LNCaP clone FGC (cell line): ENCODE measurements around the gene PTPRT.

Experiments used
- DNase-seq: peaks from one replicate; pipeline ENCODE4 v3.0.0-alpha.2; 2011; ENCODE audit warnings: low read depth
- H3K4me3 ChIP-seq: 2 replicates; pipeline ENCODE4 v1.5.1; 2011; ENCODE audit warnings: mild to moderate bottlenecking, low read depth, low read length, control low read depth
- TF ChIP-seq, protein P1 (sequence below): IDR thresholded peaks from 2 replicates; pipeline ENCODE4 v1.5.1; 2012; ENCODE audit warnings: mild to moderate bottlenecking; ENCODE audit not compliant: control insufficient read depth, insufficient read depth; ENCODE audit errors: extremely low read depth

The PTPRT gene

DNA sequence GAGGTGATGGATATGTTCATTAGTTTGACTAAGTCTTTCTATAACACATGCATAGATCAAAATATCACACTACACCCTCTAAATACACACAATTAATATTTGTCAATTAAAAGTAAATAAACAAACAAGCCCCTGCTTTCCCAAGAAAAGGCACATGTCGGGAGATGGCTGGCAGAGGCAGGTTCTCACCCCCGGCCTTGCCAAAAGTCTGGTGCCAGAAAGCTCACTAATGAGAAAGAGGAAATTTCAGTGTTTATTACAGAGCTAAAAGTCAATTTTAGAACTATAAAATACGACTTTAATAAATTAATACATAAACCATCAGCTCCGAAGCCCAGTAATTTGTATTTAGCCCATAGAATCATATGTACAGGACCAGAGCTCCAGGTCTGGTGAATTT lies 404.7 kb downstream of the PTPRT start:
- DNase-seq: no peak
- H3K4me3 ChIP-seq: no peak overlapping the region
- TF ChIP-seq, protein P1, sequence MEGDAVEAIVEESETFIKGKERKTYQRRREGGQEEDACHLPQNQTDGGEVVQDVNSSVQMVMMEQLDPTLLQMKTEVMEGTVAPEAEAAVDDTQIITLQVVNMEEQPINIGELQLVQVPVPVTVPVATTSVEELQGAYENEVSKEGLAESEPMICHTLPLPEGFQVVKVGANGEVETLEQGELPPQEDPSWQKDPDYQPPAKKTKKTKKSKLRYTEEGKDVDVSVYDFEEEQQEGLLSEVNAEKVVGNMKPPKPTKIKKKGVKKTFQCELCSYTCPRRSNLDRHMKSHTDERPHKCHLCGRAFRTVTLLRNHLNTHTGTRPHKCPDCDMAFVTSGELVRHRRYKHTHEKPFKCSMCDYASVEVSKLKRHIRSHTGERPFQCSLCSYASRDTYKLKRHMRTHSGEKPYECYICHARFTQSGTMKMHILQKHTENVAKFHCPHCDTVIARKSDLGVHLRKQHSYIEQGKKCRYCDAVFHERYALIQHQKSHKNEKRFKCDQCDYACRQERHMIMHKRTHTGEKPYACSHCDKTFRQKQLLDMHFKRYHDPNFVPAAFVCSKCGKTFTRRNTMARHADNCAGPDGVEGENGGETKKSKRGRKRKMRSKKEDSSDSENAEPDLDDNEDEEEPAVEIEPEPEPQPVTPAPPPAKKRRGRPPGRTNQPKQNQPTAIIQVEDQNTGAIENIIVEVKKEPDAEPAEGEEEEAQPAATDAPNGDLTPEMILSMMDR: no peak

DNA sequence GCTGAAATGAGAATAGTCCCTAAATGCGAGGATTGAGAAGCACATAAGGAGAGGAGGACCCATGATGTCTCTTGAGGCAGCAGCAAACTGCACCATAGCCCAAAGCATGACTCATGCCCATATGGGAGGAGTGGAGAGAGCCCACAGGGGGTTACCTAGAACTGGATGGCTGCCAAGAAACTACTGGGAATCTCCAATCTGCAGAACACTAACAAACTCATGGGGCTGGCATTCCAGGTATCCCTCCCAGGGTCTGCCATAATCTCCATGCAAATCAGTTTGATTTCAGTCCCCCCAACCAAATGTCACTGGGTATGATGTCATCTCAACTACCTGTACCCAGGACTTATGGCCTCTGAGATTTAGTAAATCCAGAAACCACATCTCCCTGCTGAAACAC lies 410.5 kb downstream of the PTPRT start:
- TF ChIP-seq, protein P1: no peak
- H3K4me3 ChIP-seq: no peak overlapping the region
- no peak for DNase-seq

DNA sequence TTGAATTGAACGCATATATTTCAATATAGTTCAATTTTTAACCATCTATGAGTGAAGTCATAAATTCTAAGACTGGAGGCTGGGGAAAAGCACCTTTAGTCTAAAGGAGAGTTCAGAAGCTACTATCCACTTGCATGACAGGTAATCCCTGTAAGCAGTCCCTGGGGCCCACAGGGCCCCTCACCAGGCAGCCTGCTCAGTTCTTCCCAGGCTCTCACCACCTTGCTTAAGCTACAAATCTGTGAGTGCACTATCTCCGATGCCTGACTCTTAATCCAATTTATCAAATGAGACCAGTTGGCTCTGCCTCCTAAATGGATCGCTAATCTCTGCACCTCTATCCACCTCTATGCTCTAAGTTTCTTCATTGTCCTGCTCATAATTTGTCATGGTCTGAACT lies 413.8 kb downstream of the PTPRT start:
- H3K4me3 ChIP-seq: no peak overlapping the region
- DNase-seq: no peak
- TF ChIP-seq, protein P1: no peak

DNA sequence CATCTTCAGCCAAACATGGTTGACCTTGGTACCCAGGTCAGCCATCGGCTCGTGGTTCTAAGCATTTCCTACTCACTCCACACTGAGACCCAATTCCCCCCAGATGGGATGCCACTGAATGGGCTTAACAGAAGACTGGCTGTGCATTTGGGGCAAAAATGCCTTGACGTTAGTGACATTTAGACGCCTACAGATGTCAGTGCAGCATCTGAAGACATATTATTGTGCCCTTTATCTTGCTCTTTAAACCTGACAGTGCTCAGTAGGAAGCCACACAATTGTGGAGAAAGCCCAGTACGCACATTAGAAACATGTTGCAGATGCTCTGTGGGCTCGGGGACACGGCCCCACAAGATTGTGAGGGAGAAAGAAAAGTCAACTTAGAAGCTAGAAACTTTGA lies 414.7 kb downstream of the PTPRT start:
- no peak overlapping the region for H3K4me3 ChIP-seq
- DNase-seq: no peak
- TF ChIP-seq, protein P1: no peak

DNA sequence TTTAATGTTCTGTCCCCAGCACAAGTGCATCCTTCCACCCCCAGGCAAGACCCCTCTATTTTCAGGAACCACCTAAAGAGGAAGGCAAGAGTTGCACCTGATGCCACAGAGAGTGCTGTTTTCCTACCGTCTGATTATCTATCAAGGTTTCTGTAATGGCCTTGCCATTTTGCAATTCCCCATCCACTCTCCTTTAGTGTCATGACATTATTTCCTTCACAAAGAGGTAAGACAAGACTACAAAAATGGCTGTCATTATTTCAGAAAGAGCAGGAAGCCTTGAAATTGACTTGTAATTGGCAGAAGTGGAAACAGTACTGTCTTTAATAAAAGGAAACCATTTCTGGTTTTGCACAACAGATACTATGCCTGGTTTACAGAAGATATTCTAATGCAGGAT lies 426.7 kb downstream of the PTPRT start:
- DNase-seq: no peak
- H3K4me3 ChIP-seq: no peak overlapping the region
- TF ChIP-seq, protein P1: no peak

DNA sequence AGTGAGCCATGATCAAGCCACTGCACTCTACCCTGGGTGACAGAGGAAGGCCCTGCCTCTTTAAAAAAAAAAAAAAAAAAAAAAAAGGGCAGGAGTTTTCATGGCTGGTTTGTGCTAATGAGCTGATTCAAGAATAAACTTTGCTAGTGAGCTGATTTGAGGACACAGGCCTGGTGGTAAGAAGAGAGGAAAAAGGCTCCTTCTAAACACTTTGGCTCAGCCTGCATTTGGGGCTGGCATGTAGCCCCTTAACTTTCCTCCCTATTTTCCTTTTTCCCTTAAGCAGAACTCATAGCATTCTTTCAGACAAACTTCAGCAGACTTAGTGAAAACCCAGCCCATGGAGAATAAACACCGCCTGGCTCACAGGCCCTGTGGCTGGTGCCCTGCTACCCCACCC lies 432.7 kb downstream of the PTPRT start:
- DNase-seq: no peak
- TF ChIP-seq, protein P1: no peak
- H3K4me3 ChIP-seq: no peak overlapping the region

DNA sequence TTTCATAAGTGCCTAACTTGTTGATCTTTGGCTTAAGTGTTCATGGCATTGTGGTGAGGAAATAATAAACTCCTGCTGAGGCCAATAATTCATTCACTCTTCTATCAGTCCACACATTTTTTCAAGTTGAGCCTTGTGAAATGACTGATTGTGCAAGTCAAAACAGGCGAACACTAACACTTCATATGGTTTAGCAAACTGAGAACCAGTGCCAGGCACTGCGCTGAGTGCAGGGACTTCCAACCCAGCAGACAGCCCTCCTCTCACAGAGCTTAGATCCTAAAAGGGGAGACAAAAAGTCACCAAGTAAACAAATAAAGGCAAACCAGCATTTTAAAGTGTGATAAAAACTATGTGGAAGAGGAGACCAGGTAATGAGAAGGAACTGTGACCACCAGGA lies 435.0 kb downstream of the PTPRT start:
- TF ChIP-seq, protein P1: no peak
- no peak overlapping the region for H3K4me3 ChIP-seq
- DNase-seq: no peak
